NOMO-1 treated with DMSO at 0.1 percent for 48 hours (cell line): ENCODE measurements around the gene PIP5K1C.
"Not testable (repeated sequence)": the region's sequence is repeated elsewhere in the genome, so short reads cannot be mapped to it uniquely, and the experiment has no call there.

Experiments used
- DNase-seq: peaks from one replicate; lab custom pipeline; 2025; ENCODE audit not compliant: unreplicated experiment; lab: John Stamatoyannopoulos, UW

Gene PIP5K1C

GRCh38 chr19:3591876-3592613 is 108.2 kb downstream of the PIP5K1C start:
- no peak for DNase-seq

- no peak for DNase-seq
Measured at GRCh38 chr19:3590991-3591659, 109.1 kb downstream of the PIP5K1C start.

- no peak for DNase-seq
Measured at GRCh38 chr19:3589949-3590348, 110.3 kb downstream of the PIP5K1C start.

GRCh38 chr19:3589439-3589838 is 110.8 kb downstream of the PIP5K1C start:
- DNase-seq: no peak

GRCh38 chr19:3586707-3587346 is 113.4 kb downstream of the PIP5K1C start:
- DNase-seq: no peak

GRCh38 chr19:3586127-3586626 is 114.1 kb downstream of the PIP5K1C start:
- DNase-seq: no peak

GRCh38 chr19:3585301-3586126 is 114.8 kb downstream of the PIP5K1C start, which contains the start of gene GIPC3:
TSS of gene GIPC3 (plus strand) at chr19:3585478. CDS start at chr19:3585598, 120 bp downstream.
- DNase-seq: no peak

GRCh38 chr19:3584036-3584802 is 116.0 kb downstream of the PIP5K1C start:
- not testable (repeated sequence) for DNase-seq

GRCh38 chr19:3581792-3582191 is 118.5 kb downstream of the PIP5K1C start:
- DNase-seq: not testable (repeated sequence)
